Adipocyte (in vitro differentiated cells): ENCODE results near the gene ERRFI1.

Experiments used
- DNase-seq: peaks from one replicate; pipeline ENCODE4 v3.0.0-alpha.2; 2015; ENCODE audit warnings: low read depth
- H3K27me3 ChIP-seq: replicated peaks from 2 replicates; pipeline ENCODE4 v1.7.0; 2013; ENCODE audit warnings: mild to moderate bottlenecking, low read length, moderate library complexity; ENCODE audit not compliant: control insufficient read depth, insufficient read depth
- H3K36me3 ChIP-seq: 2 replicates; pipeline ENCODE4 v1.7.0; 2013; ENCODE audit warnings: low read length, mild to moderate bottlenecking, moderate library complexity; ENCODE audit not compliant: control insufficient read depth, insufficient read depth, severe bottlenecking
- H3K4me1 ChIP-seq: 2 replicates; pipeline ENCODE4 v1.7.0; 2013; ENCODE audit warnings: mild to moderate bottlenecking, low read length, moderate library complexity; ENCODE audit not compliant: control insufficient read depth, insufficient read depth
- H3K4me3 ChIP-seq: 2 replicates; pipeline ENCODE4 v1.7.0; 2013; ENCODE audit warnings: mild to moderate bottlenecking, low read length, moderate library complexity
- H3K9ac ChIP-seq: 2 replicates; pipeline ENCODE4 v1.7.0; 2013; ENCODE audit warnings: mild to moderate bottlenecking, low read length, moderate library complexity
- H3K9me3 ChIP-seq: 2 replicates; pipeline ENCODE4 v1.7.0; 2013; ENCODE audit warnings: mild to moderate bottlenecking, low read length, moderate library complexity; ENCODE audit not compliant: control insufficient read depth

Gene ERRFI1

DNA sequence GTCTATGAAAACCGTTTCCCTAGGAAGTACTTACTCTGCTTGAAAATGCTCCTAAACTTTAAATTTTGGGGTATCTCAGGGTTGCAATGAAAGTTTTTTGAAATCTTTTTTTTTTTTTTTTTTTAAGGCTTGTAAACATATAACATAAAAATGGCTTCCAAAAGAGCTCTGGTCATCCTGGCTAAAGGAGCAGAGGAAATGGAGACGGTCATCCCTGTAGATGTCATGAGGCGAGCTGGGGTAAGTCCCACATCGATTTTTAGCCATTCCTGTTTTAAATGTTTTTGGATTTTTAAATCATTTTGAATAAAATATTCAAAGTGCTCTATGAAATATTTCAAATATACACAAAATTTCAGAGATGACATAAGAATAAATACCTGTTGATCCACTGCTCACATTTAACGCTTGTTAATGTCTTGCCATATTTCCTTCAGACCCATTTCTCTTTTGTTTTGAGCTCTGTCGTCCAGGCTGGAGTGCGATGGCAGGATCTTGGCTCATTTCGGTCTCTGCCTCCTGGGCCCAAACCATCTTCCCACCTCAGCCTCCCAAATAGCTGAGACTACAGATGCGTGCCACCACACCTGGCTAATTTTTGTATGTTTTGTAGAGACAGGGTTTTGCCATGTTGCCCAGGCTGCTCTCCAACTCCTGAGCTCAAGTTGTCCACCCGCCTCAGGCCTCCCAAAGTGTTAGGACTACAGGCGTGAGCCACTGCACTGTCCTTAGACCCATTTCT is 63.3 kb downstream of the ERRFI1 start:
- Histone ChIP-seq H3K4me3 (peak overlapping the region; percentile 99), H3K36me3 (peaks cover 47% of the 10 kb centered on the region), H3K4me1 (peaks cover 32% of the 10 kb centered on the region), H3K27me3 (no peaks in the 10 kb centered on the region), H3K9me3 (no peaks in the 10 kb centered on the region), H3K9ac (peak overlapping the region; percentile 99)
- DNase-seq, result no peak

GRCh38 chr1:7962014-7962335 is 64.1 kb downstream of the ERRFI1 start:
- H3K9me3 ChIP-seq, result no peaks in the 10 kb centered on the region
- DNase-seq, result no peak
- H3K27me3 ChIP-seq, result no peaks in the 10 kb centered on the region
- H3K4me3 ChIP-seq, result peak overlapping the region; percentile 99
- H3K36me3 ChIP-seq, result peaks cover 40% of the 10 kb centered on the region
- peak overlapping the region; percentile 99 for H3K9ac ChIP-seq
- H3K4me1 ChIP-seq, result peaks cover 28% of the 10 kb centered on the region
